Measurements from ENCODE around the gene ACSL6.

DNA sequence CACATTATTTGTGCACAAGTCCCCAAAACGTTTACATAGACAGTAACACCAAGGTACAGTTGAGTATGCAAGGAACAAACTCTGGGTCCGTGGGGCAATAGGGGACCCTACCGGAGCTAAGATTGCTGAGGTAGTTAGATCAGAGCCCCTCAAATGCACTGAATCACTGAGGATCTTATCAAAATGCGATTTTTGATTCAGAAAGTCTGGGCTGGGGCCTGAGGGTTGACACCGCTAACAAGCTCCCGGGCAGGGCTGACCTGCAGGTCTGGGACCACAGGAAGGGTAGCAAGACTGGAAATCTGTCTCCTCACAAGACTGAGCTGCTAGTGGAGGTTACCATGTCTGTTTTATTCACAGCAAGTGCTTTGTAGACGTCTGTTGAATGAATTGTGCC, 47.2 kb upstream of the ACSL6 start:
- TF ChIP-seq, protein P1, sequence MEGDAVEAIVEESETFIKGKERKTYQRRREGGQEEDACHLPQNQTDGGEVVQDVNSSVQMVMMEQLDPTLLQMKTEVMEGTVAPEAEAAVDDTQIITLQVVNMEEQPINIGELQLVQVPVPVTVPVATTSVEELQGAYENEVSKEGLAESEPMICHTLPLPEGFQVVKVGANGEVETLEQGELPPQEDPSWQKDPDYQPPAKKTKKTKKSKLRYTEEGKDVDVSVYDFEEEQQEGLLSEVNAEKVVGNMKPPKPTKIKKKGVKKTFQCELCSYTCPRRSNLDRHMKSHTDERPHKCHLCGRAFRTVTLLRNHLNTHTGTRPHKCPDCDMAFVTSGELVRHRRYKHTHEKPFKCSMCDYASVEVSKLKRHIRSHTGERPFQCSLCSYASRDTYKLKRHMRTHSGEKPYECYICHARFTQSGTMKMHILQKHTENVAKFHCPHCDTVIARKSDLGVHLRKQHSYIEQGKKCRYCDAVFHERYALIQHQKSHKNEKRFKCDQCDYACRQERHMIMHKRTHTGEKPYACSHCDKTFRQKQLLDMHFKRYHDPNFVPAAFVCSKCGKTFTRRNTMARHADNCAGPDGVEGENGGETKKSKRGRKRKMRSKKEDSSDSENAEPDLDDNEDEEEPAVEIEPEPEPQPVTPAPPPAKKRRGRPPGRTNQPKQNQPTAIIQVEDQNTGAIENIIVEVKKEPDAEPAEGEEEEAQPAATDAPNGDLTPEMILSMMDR (IDR thresholded peaks at IDR 0.05) = no peak
- TF ChIP-seq EZH2 (IDR thresholded peaks at IDR 0.05) = no peak
- TF ChIP-seq EZH2phosphoT487 (IDR thresholded peaks at IDR 0.05) = no peak

Measured in neural progenitor cell (in vitro differentiated cells).